Mesenchymal stem cell (in vitro differentiated cells and primary cell): ENCODE measurements around the gene MACROD2.

Source experiments
- DNase-seq: peaks from one replicate; pipeline ENCODE4 v3.0.0-alpha.2; 2013
- H2AFZ ChIP-seq: one replicate; pipeline ENCODE4 v1.6.1; 2013; ENCODE audit warnings: low read depth, mild to moderate bottlenecking, control low read depth, inconsistent platforms, low read length, moderate library complexity
- H2AK5ac ChIP-seq: 2 replicates; pipeline ENCODE4 v1.6.1; 2013; ENCODE audit warnings: low read length, moderate library complexity, mild to moderate bottlenecking, inconsistent platforms; ENCODE audit not compliant: severe bottlenecking
- H2BK120ac ChIP-seq: one replicate; pipeline ENCODE4 v1.6.1; 2013; ENCODE audit warnings: low read depth, mild to moderate bottlenecking, inconsistent platforms, low read length, moderate library complexity
- H2BK12ac ChIP-seq, 2 experiments: one replicate each; pipeline ENCODE4 v1.6.1; 2013; ENCODE audit warnings: inconsistent platforms in 2 of 2, low read length in 2 of 2, mild to moderate bottlenecking in 2 of 2, moderate library complexity in 2 of 2, control low read depth in 1 of 2
- H2BK15ac ChIP-seq: one replicate; pipeline ENCODE4 v1.6.1; 2013; ENCODE audit warnings: mild to moderate bottlenecking, low read depth, inconsistent platforms; ENCODE audit not compliant: poor library complexity, severe bottlenecking
- H2BK5ac ChIP-seq: 2 replicates; pipeline ENCODE4 v1.6.1; 2013; ENCODE audit warnings: low read depth, mild to moderate bottlenecking, low read length, control low read depth, inconsistent platforms; ENCODE audit not compliant: poor library complexity, severe bottlenecking
- H3K14ac ChIP-seq, 2 experiments: one replicate each; pipeline ENCODE4 v1.6.1; 2013; ENCODE audit warnings: inconsistent platforms in 2 of 2, low read length in 2 of 2, control low read depth in 1 of 2, mild to moderate bottlenecking in 1 of 2, moderate library complexity in 1 of 2
- H3K18ac ChIP-seq, 2 experiments: one replicate each; pipeline ENCODE4 v1.6.1; 2013; ENCODE audit warnings: inconsistent platforms in 2 of 2, low read length in 2 of 2, control low read depth in 1 of 2, low read depth in 1 of 2, mild to moderate bottlenecking in 1 of 2
- H3K23ac ChIP-seq, 2 experiments: one replicate each; pipeline ENCODE4 v1.6.1; 2013; ENCODE audit warnings: inconsistent platforms in 2 of 2, low read length in 2 of 2, mild to moderate bottlenecking in 2 of 2, moderate library complexity in 2 of 2, control low read depth in 1 of 2
- H3K27ac ChIP-seq: 2 replicates; pipeline ENCODE4 v1.5.1; 2013; ENCODE audit warnings: mild to moderate bottlenecking, moderate library complexity, low read length, control low read depth, inconsistent platforms; ENCODE audit not compliant: poor library complexity, severe bottlenecking
- H3K27me3 ChIP-seq, 2 experiments: 2 replicates each; pipeline versions ENCODE4 v1.6.1 to v1.7.0; 2013; ENCODE audit warnings: low read length in 2 of 2, mild to moderate bottlenecking in 2 of 2, moderate library complexity in 2 of 2, control low read depth in 1 of 2, inconsistent platforms in 1 of 2; ENCODE audit not compliant: control insufficient read depth in 1 of 2, insufficient read depth in 1 of 2
- H3K36me3 ChIP-seq, 2 experiments: 2 replicates each; pipeline versions ENCODE4 v1.6.1 to v1.7.0; 2013; ENCODE audit warnings: low read length in 2 of 2, control low read depth in 1 of 2, inconsistent platforms in 1 of 2, low read depth in 1 of 2, mild to moderate bottlenecking in 1 of 2; ENCODE audit not compliant: insufficient read depth in 2 of 2, control insufficient read depth in 1 of 2
- H3K4ac ChIP-seq, 2 experiments: one replicate each; pipeline ENCODE4 v1.6.1; 2013; ENCODE audit warnings: inconsistent platforms in 2 of 2, low read length in 2 of 2, mild to moderate bottlenecking in 2 of 2, moderate library complexity in 2 of 2, control low read depth in 1 of 2, low read depth in 1 of 2
- H3K4me1 ChIP-seq: 2 replicates; pipeline ENCODE4 v1.6.1; 2013; ENCODE audit warnings: low read depth, low read length, control low read depth; ENCODE audit not compliant: control insufficient read depth, insufficient read depth
- H3K4me2 ChIP-seq: 2 replicates; pipeline ENCODE4 v1.6.1; 2013; ENCODE audit warnings: low read length, mild to moderate bottlenecking, inconsistent platforms; ENCODE audit not compliant: poor library complexity, severe bottlenecking
- H3K4me3 ChIP-seq, 2 experiments: 2 replicates each; pipeline versions ENCODE4 v1.5.1 to v1.7.0; 2013; ENCODE audit warnings: low read length in 2 of 2, mild to moderate bottlenecking in 2 of 2, control low read depth in 1 of 2, low read depth in 1 of 2; ENCODE audit not compliant: insufficient read depth in 1 of 2
- H3K79me1 ChIP-seq: replicated peaks from 2 replicates; pipeline ENCODE4 v1.6.1; 2013; ENCODE audit warnings: mild to moderate bottlenecking, control low read depth, low read length, inconsistent platforms; ENCODE audit not compliant: poor library complexity, severe bottlenecking
- H3K9ac ChIP-seq: 2 replicates; pipeline ENCODE4 v1.7.0; 2013; ENCODE audit warnings: mild to moderate bottlenecking, low read length, moderate library complexity
- H3K9me3 ChIP-seq: 2 replicates; pipeline ENCODE4 v1.7.0; 2013; ENCODE audit warnings: mild to moderate bottlenecking, low read length; ENCODE audit not compliant: control insufficient read depth
- H4K8ac ChIP-seq: one replicate; pipeline ENCODE4 v1.6.1; 2013; ENCODE audit warnings: inconsistent platforms, mild to moderate bottlenecking, low read length, moderate library complexity
- H4K91ac ChIP-seq: one replicate; pipeline ENCODE4 v1.6.1; 2013; ENCODE audit warnings: mild to moderate bottlenecking, low read length, inconsistent platforms
- WGBS: methylation state at CpG from one replicate; pipeline ENCODE4 v1.1.7; 2013; ENCODE audit warnings: mixed read lengths; 5-methylcytosine and 5-hydroxymethylcytosine counted together

MACROD2 gene

DNA sequence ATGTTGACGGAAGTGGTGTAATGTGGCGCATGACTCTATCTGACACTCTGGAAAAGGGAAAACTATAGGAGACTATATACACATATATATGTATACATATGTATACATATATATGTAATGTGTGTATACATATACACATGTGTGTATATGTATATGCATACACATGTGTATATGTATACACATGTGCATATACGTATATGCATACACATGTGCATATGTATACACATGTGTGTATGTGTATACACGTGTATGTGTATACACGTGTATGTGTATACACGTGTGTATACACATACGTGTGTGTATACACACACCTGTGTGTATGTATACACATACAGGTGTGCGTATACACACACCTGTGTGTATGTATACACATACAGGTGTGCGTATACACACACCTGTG lies 1025.5 kb downstream of the MACROD2 start:
- DNase-seq = no peak
- Histone ChIP-seq H3K36me3 (no peaks in the 10 kb centered on the region), H2AFZ (no peak overlapping the region), H2BK15ac (no peak overlapping the region), H3K79me1 (no peaks in the 10 kb centered on the region), H4K91ac (no peak overlapping the region), H3K14ac (no peak overlapping the region), H3K23ac (no peak overlapping the region), H2BK12ac (no peak overlapping the region), H3K9me3 (no peaks in the 10 kb centered on the region), H3K18ac (no peak overlapping the region), H2BK5ac (no peak overlapping the region), H3K9ac (no peak overlapping the region), H3K27ac (no peak overlapping the region), H3K4me1 (no peaks in the 10 kb centered on the region), H3K4me2 (no peak overlapping the region), H4K8ac (no peak overlapping the region), H3K4ac (no peak overlapping the region), H3K4me3 (no peak overlapping the region), H3K27me3 (no peaks in the 10 kb centered on the region), H2AK5ac (no peak overlapping the region), H2BK120ac (no peak overlapping the region)
- WGBS = 93% methylated on average over 7 of the region's 9 CpGs

DNA sequence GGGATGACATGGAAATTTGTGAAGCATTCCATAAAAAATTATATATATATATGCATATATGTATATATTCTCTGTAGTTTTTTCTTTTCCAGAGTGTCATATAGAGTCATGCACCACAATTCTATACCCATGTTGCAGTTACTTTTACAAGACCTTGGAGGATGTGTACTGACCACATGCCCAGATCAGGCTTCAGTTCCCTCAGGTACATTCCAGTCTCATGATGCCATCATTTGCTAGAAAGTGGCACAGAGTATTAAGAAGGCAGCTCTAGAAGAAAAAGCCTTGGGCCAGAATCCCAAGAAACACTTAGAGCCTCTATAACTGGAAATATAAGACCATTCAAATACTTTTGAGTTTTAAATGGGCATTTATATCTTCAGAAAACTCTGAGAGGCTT lies 1027.6 kb downstream of the MACROD2 start:
- H2BK5ac ChIP-seq = no peak overlapping the region

DNA sequence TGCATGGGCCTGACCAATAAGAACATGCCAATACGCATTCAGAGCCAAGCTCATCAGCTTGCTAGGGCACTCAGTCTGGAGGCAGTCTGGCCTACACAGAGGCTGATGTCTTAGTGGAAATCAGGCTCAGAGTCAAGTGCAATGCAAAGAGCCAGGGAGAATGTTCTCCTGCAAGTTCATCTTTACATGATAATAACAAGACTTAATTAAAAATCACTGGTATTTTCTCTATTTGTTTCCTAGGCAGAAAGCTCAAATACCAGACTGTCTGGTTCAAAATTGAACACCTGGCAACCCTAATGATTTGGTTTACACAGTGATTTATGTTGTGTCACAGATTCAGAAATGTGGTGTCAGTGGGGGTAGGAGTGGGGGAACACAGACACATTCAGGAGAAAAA lies 1031.4 kb downstream of the MACROD2 start:
- H2AFZ ChIP-seq = no peak overlapping the region
- no peak overlapping the region for H2AK5ac ChIP-seq
- H3K14ac ChIP-seq = no peak overlapping the region
- no peak overlapping the region for H3K9ac ChIP-seq
- H3K23ac ChIP-seq = no peak overlapping the region
- H3K4me2 ChIP-seq = no peak overlapping the region
- H4K8ac ChIP-seq = no peak overlapping the region
- no peak overlapping the region for H4K91ac ChIP-seq
- no peak overlapping the region for H3K27ac ChIP-seq
- WGBS = 94% methylated on average over 1 of the region's 1 CpG
- no peak overlapping the region for H2BK15ac ChIP-seq
- H2BK12ac ChIP-seq = no peak overlapping the region
- H3K4me1 ChIP-seq = no peaks in the 10 kb centered on the region
- H3K79me1 ChIP-seq = no peaks in the 10 kb centered on the region
- no peaks in the 10 kb centered on the region for H3K27me3 ChIP-seq
- H3K36me3 ChIP-seq = no peaks in the 10 kb centered on the region
- no peak for DNase-seq
- no peak overlapping the region for H3K18ac ChIP-seq
- no peak overlapping the region for H3K4ac ChIP-seq
- no peak overlapping the region for H3K4me3 ChIP-seq
- H2BK5ac ChIP-seq = no peak overlapping the region
- H3K9me3 ChIP-seq = no peaks in the 10 kb centered on the region
- H2BK120ac ChIP-seq = no peak overlapping the region

More for the DNA sequence above, 1027.6 kb downstream of the MACROD2 start:
- no peaks in the 10 kb centered on the region for H3K27me3 ChIP-seq
- no peaks in the 10 kb centered on the region for H3K4me1 ChIP-seq
- H3K18ac ChIP-seq = no peak overlapping the region
- H3K23ac ChIP-seq = no peak overlapping the region
- H3K27ac ChIP-seq = no peak overlapping the region
- H3K4me2 ChIP-seq = no peak overlapping the region
- no peak overlapping the region for H3K14ac ChIP-seq
- H2BK12ac ChIP-seq = no peak overlapping the region
- H4K91ac ChIP-seq = no peak overlapping the region
- no peak overlapping the region for H2BK15ac ChIP-seq
- H3K79me1 ChIP-seq = no peaks in the 10 kb centered on the region
- H3K36me3 ChIP-seq = no peaks in the 10 kb centered on the region
- no peak overlapping the region for H2AK5ac ChIP-seq
- H2AFZ ChIP-seq = no peak overlapping the region
- H4K8ac ChIP-seq = no peak overlapping the region
- no peak overlapping the region for H3K4me3 ChIP-seq
- no peak overlapping the region for H3K4ac ChIP-seq
- H2BK120ac ChIP-seq = no peak overlapping the region
- no peak overlapping the region for H3K9ac ChIP-seq
- no peaks in the 10 kb centered on the region for H3K9me3 ChIP-seq
- DNase-seq = no peak

DNA sequence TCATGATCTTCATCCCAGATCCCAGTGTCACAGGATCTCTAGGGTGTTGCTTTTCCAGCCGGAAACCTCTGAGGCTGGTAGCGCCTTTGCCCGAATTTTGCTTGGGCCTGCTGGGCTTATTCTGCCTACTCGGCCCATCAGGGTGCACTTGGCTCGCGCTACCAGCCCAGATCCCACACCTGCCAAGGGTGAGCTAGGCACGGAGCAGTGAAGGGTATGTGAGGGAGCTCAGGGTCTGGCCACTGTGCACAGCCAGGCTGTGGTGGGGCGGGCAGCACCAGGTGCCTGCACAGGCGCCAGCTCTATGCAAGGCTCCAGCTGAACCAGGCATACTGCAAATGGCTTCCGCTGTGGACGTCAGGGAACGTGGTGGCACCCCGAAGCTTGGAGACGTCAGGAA lies 1035.5 kb downstream of the MACROD2 start:
- Histone ChIP-seq H3K4me1 (no peaks in the 10 kb centered on the region), H4K91ac (no peak overlapping the region), H3K36me3 (no peaks in the 10 kb centered on the region), H2AK5ac (no peak overlapping the region), H3K23ac (no peak overlapping the region), H2BK5ac (no peak overlapping the region), H3K18ac (no peak overlapping the region), H3K14ac (no peak overlapping the region), H3K4ac (no peak overlapping the region), H2AFZ (no peak overlapping the region), H3K4me2 (no peak overlapping the region), H3K4me3 (no peak overlapping the region), H3K79me1 (no peaks in the 10 kb centered on the region), H2BK15ac (no peak overlapping the region), H3K27ac (no peak overlapping the region), H2BK12ac (no peak overlapping the region), H3K9me3 (no peaks in the 10 kb centered on the region), H3K27me3 (no peaks in the 10 kb centered on the region), H2BK120ac (no peak overlapping the region), H3K9ac (no peak overlapping the region), H4K8ac (no peak overlapping the region)
- 94% methylated on average over 14 of the region's 14 CpGs for WGBS
- DNase-seq = no peak
